SK-N-SH (cell line): ENCODE measurements around the gene F9. TPM values are rescaled to one million over a fixed set of nuclear protein-coding genes. Genes with fewer than 3 reads are reported as not detected.

Source experiments
- CTCF ChIA-PET: fragments of 300-600, 350-600 bp; formaldehyde crosslinking; extraction: SDS; loops from one replicate; lab custom pipeline; 2021; lab: Yijun Ruan, JAX
- POLR2A ChIA-PET: fragments of 350-600 bp; sonication (Branson Sonifier 250); formaldehyde crosslinking; extraction: SDS; loops from one replicate; lab custom pipeline; 2020; ENCODE audit warnings: antibody characterized with exemption, inconsistent platforms; lab: Yijun Ruan, JAX
- DNase-seq: peaks from one replicate; pipeline ENCODE4 v3.0.0; 2012
- H2AFZ ChIP-seq: fragments of 200-600 bp; sonication (generic); 2 replicates; pipeline ENCODE4 v1.8.1; 2016; ENCODE audit warnings: antibody characterized with exemption, mild to moderate bottlenecking, low read depth
- H3F3A ChIP-seq: fragments of 200-600 bp; sonication (generic); replicated peaks from 2 replicates; pipeline ENCODE3; 2016; ENCODE audit warnings: antibody characterized with exemption, mild to moderate bottlenecking; ENCODE audit not compliant: insufficient read depth
- H3K27ac ChIP-seq, 2 experiments: fragments of 200-500 bp in 1 of 2; fragments of 200-600 bp in 1 of 2; sonication (Bioruptor generic) in 1 of 2; sonication (generic), shearing (Covaris generic) in 1 of 2; 2 replicates each; pipeline versions ENCODE4 v1.5.1 to v1.6.1; 2014 to 2016; ENCODE audit warnings: low read depth in 2 of 2, inconsistent platforms in 1 of 2, low read length in 1 of 2, mild to moderate bottlenecking in 1 of 2, mixed read lengths in 1 of 2
- H3K27me3 ChIP-seq: fragments of 200-600 bp; sonication (generic), shearing (Covaris generic); 2 replicates; pipeline ENCODE4 v1.6.1; 2016; ENCODE audit warnings: mixed run types; ENCODE audit not compliant: insufficient read depth
- H3K36me3 ChIP-seq, 2 experiments: fragments of 200-500 bp in 1 of 2; fragments of 200-600 bp in 1 of 2; sonication (Bioruptor generic) in 1 of 2; sonication (generic) in 1 of 2; replicated peaks in 1 of 2; 2 replicates each; pipeline versions ENCODE3 to v1.5.1; 2014 to 2016; ENCODE audit warnings: low read length in 1 of 2, mild to moderate bottlenecking in 1 of 2; ENCODE audit not compliant: insufficient read depth in 2 of 2, control insufficient read depth in 1 of 2
- H3K4me1 ChIP-seq, 2 experiments: fragments of 200-500 bp in 1 of 2; fragments of 200-600 bp in 1 of 2; sonication (Bioruptor generic) in 1 of 2; sonication (generic), shearing (Covaris generic) in 1 of 2; 2 replicates each; pipeline versions ENCODE4 v1.5.1 to v1.6.1; 2014 to 2016; ENCODE audit warnings: low read depth in 1 of 2, low read length in 1 of 2, mixed run types in 1 of 2; ENCODE audit not compliant: insufficient read depth in 2 of 2, control insufficient read depth in 1 of 2
- H3K4me2 ChIP-seq: fragments of 200-600 bp; sonication (generic), shearing (Covaris generic); 2 replicates; pipeline ENCODE4 v1.6.1; 2017; ENCODE audit warnings: mixed run types
- H3K4me3 ChIP-seq, 2 experiments: fragments of 200-500 bp in 1 of 2; fragments of 200-600 bp in 1 of 2; sonication (Bioruptor generic) in 1 of 2; sonication (generic), shearing (Covaris generic) in 1 of 2; 2 replicates each; pipeline versions ENCODE4 v1.5.1 to v1.8.1; 2014 to 2016; ENCODE audit warnings: low read depth in 2 of 2, inconsistent platforms in 1 of 2, low read length in 1 of 2, mild to moderate bottlenecking in 1 of 2, mixed read lengths in 1 of 2, moderate library complexity in 1 of 2
- H3K79me2 ChIP-seq: fragments of 200-600 bp; sonication (generic); 2 replicates; pipeline ENCODE4 v1.8.1; 2017; ENCODE audit warnings: mild to moderate bottlenecking; ENCODE audit not compliant: insufficient read depth
- H3K9ac ChIP-seq: fragments of 200-600 bp; sonication (generic); 2 replicates; pipeline ENCODE4 v1.6.1; 2017; ENCODE audit warnings: mixed run types
- H3K9me2 ChIP-seq: fragments of 200-600 bp; sonication (generic); 2 replicates; pipeline ENCODE4 v1.6.1; 2017; ENCODE audit warnings: mixed run types
- H3K9me3 ChIP-seq: fragments of 200-600 bp; sonication (generic); 2 replicates; pipeline ENCODE4 v1.6.1; 2017; ENCODE audit warnings: mixed run types, mild to moderate bottlenecking, moderate library complexity
- H4K20me1 ChIP-seq: fragments of 200-600 bp; sonication (generic); 2 replicates; pipeline ENCODE4 v1.6.1; 2017; ENCODE audit warnings: mild to moderate bottlenecking, mixed run types; ENCODE audit not compliant: insufficient read depth
- CHD2 ChIP-seq: fragments of 150-350 bp; IDR thresholded peaks from 2 replicates; pipeline ENCODE4 v1.6.1; 2018; ENCODE audit warnings: low read length; ENCODE audit not compliant: partially characterized antibody
- ELF1 ChIP-seq: IDR thresholded peaks from 2 replicates; pipeline ENCODE4 v1.4.0; 2012
- EP300 ChIP-seq, 2 experiments: IDR thresholded peaks; 2 replicates each; pipeline versions ENCODE4 v1.4.0 to v1.6.1; 2012; ENCODE audit warnings: borderline replicate concordance in 1 of 2, low read depth in 1 of 2, low read length in 1 of 2
- EZH2phosphoT487 ChIP-seq: fragments of 200-600 bp; sonication (generic); IDR thresholded peaks from 2 replicates; pipeline ENCODE4 v1.6.1; 2017; ENCODE audit warnings: low read depth, mixed run types, mild to moderate bottlenecking, antibody characterized with exemption, moderate library complexity, borderline replicate concordance
- FOSL2 ChIP-seq: IDR thresholded peaks from 2 replicates; pipeline ENCODE4 v1.4.0; 2012; ENCODE audit warnings: low read depth, mild to moderate bottlenecking, moderate library complexity, borderline replicate concordance
- FOXJ3 ChIP-seq: sonication (generic); formaldehyde crosslinking; IDR thresholded peaks from 2 replicates; pipeline ENCODE4 v1.5.1; 2020; ENCODE audit warnings: mild to moderate bottlenecking, missing genetic modification reagents
- FOXM1 ChIP-seq: IDR thresholded peaks from 2 replicates; pipeline ENCODE4 v1.4.0; 2012; ENCODE audit warnings: low read depth, mild to moderate bottlenecking
- JUND ChIP-seq: IDR thresholded peaks from 2 replicates; pipeline ENCODE4 v1.4.0; 2012
- NFIC ChIP-seq: IDR thresholded peaks from 2 replicates; pipeline ENCODE4 v1.4.0; 2012; ENCODE audit warnings: borderline replicate concordance
- NRF1 ChIP-seq: IDR thresholded peaks from 2 replicates; pipeline ENCODE4 v1.6.1; 2012; ENCODE audit warnings: low read depth, mild to moderate bottlenecking, low read length
- TEAD4 ChIP-seq: IDR thresholded peaks from 2 replicates; pipeline ENCODE4 v1.4.0; 2012; ENCODE audit warnings: mild to moderate bottlenecking, borderline replicate concordance; ENCODE audit not compliant: insufficient read depth
- WGBS: methylation state at CpG from one replicate; pipeline ENCODE4 v1.1.6; 2017; ENCODE audit warnings: low lambda C conversion rate; 5-methylcytosine and 5-hydroxymethylcytosine counted together
- polyA plus RNA-seq, 3 experiments: library from polyadenylated mRNA; depleted of rRNA; stranded (reverse); fragments of >200 nt; gene quantifications; 2 replicates each; pipeline ENCODE4 v1.2.3, GENCODE V29; 2012
- TF ChIP-seq, protein P1 (sequence below): IDR thresholded peaks from 2 replicates; pipeline ENCODE4 v1.4.0; 2012; ENCODE audit warnings: low read depth
- TF ChIP-seq, protein P2 (sequence below): IDR thresholded peaks from 2 replicates; pipeline ENCODE4 v1.4.0; 2012; ENCODE audit warnings: low read depth, borderline replicate concordance
- TF ChIP-seq, protein P3 (sequence below): IDR thresholded peaks from 2 replicates; pipeline ENCODE4 v1.6.1; 2012; ENCODE audit warnings: mild to moderate bottlenecking, low read depth, low read length, moderate library complexity
- TF ChIP-seq, protein P4 (sequence below): IDR thresholded peaks from 2 replicates; pipeline ENCODE4 v1.4.0; 2012; ENCODE audit warnings: low read depth, borderline replicate concordance

Gene F9
- polyA plus RNA-seq, 1 of the 3 experiments (the other 2 are of a cell fraction) = not detected

DNA sequence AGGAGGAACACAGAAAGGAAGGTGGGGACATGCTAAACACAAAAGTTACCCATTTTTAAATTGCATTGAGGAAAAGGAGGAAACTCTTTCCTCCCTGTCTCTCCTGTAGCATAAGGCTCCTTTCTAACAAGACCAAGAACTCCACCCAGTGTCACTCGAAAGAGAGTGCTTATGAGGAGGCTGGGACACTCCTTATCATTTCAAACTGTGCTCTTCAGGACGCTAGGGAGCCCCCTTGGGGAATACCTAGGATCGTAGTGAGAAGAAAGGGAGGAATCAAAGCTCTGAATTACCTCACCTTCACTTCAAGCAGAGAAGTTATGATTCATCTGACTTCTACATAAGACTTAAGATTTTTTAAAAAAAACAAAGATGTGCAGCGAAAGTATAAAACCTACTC is 65.5 kb downstream of the F9 start:
- H3K9me3 ChIP-seq = no peaks in the 10 kb centered on the region
- 3% methylated on average over 4 of the region's 4 CpGs for WGBS
- no peaks in the 10 kb centered on the region for H3K9me2 ChIP-seq
- H3K4me1 ChIP-seq = no peaks in the 10 kb centered on the region
- no peak for TF ChIP-seq ELF1
- TF ChIP-seq, protein P1, sequence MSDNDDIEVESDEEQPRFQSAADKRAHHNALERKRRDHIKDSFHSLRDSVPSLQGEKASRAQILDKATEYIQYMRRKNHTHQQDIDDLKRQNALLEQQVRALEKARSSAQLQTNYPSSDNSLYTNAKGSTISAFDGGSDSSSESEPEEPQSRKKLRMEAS = no peak
- no peak for TF ChIP-seq FOSL2
- TF ChIP-seq CHD2 = no peak
- no peak for TF ChIP-seq NRF1
- TF ChIP-seq EP300 (IDR thresholded peaks at IDR 0.05; ENCODE audit: borderline replicate concordance in 1 of 2, low read depth in 1 of 2, low read length in 1 of 2) = no peak
- TF ChIP-seq NFIC = no peak
- no peak for TF ChIP-seq FOXJ3 (CRISPR knock-in tag)
- TF ChIP-seq FOXM1 = no peak
- TF ChIP-seq, protein P2, sequence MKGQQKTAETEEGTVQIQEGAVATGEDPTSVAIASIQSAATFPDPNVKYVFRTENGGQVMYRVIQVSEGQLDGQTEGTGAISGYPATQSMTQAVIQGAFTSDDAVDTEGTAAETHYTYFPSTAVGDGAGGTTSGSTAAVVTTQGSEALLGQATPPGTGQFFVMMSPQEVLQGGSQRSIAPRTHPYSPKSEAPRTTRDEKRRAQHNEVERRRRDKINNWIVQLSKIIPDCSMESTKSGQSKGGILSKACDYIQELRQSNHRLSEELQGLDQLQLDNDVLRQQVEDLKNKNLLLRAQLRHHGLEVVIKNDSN = no peak
- TF ChIP-seq JUND = no peak
- TF ChIP-seq, protein P3, sequence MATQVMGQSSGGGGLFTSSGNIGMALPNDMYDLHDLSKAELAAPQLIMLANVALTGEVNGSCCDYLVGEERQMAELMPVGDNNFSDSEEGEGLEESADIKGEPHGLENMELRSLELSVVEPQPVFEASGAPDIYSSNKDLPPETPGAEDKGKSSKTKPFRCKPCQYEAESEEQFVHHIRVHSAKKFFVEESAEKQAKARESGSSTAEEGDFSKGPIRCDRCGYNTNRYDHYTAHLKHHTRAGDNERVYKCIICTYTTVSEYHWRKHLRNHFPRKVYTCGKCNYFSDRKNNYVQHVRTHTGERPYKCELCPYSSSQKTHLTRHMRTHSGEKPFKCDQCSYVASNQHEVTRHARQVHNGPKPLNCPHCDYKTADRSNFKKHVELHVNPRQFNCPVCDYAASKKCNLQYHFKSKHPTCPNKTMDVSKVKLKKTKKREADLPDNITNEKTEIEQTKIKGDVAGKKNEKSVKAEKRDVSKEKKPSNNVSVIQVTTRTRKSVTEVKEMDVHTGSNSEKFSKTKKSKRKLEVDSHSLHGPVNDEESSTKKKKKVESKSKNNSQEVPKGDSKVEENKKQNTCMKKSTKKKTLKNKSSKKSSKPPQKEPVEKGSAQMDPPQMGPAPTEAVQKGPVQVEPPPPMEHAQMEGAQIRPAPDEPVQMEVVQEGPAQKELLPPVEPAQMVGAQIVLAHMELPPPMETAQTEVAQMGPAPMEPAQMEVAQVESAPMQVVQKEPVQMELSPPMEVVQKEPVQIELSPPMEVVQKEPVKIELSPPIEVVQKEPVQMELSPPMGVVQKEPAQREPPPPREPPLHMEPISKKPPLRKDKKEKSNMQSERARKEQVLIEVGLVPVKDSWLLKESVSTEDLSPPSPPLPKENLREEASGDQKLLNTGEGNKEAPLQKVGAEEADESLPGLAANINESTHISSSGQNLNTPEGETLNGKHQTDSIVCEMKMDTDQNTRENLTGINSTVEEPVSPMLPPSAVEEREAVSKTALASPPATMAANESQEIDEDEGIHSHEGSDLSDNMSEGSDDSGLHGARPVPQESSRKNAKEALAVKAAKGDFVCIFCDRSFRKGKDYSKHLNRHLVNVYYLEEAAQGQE = no peak
- no peak for TF ChIP-seq EZH2phosphoT487
- TF ChIP-seq, protein P4, sequence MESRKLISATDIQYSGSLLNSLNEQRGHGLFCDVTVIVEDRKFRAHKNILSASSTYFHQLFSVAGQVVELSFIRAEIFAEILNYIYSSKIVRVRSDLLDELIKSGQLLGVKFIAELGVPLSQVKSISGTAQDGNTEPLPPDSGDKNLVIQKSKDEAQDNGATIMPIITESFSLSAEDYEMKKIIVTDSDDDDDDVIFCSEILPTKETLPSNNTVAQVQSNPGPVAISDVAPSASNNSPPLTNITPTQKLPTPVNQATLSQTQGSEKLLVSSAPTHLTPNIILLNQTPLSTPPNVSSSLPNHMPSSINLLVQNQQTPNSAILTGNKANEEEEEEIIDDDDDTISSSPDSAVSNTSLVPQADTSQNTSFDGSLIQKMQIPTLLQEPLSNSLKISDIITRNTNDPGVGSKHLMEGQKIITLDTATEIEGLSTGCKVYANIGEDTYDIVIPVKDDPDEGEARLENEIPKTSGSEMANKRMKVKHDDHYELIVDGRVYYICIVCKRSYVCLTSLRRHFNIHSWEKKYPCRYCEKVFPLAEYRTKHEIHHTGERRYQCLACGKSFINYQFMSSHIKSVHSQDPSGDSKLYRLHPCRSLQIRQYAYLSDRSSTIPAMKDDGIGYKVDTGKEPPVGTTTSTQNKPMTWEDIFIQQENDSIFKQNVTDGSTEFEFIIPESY = no peak
- no peak for TF ChIP-seq TEAD4
- H3K36me3 ChIP-seq = no peaks in the 10 kb centered on the region
- ChIA-PET POLR2A (no interaction called here), CTCF (no interaction called here)
- no peak overlapping the region for H2AFZ ChIP-seq
- H3F3A ChIP-seq = no peaks in the 10 kb centered on the region
- H3K27me3 ChIP-seq = no peaks in the 10 kb centered on the region
- no peak overlapping the region for H3K4me2 ChIP-seq
- DNase-seq = no peak
- H4K20me1 ChIP-seq = no peaks in the 10 kb centered on the region
- no peaks in the 10 kb centered on the region for H3K79me2 ChIP-seq
- H3K4me3 ChIP-seq = no peak overlapping the region
- H3K27ac ChIP-seq = no peak overlapping the region
- H3K9ac ChIP-seq = no peak overlapping the region
